ENCODE results near the gene KRT31.

DNA sequence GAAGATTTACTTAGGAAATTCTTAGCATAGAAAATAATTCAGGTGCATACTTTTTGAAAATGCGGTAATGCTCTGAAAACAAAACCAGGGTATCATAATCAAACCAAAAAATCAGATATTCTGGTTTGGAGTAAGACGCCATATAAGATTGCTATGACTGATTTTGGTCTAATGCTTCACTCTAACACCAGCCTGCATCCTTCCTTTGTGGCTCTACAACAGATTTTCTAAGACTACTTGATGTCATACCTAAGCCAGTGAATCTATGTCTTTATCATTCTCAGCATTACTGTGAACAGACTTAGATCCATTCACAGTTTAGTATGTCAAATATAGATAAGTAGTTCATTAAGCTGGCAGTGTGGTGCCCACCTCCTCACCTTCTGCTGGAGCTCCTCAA is 28.4 kb downstream of the KRT31 start:
- TF ChIP-seq, protein P1, sequence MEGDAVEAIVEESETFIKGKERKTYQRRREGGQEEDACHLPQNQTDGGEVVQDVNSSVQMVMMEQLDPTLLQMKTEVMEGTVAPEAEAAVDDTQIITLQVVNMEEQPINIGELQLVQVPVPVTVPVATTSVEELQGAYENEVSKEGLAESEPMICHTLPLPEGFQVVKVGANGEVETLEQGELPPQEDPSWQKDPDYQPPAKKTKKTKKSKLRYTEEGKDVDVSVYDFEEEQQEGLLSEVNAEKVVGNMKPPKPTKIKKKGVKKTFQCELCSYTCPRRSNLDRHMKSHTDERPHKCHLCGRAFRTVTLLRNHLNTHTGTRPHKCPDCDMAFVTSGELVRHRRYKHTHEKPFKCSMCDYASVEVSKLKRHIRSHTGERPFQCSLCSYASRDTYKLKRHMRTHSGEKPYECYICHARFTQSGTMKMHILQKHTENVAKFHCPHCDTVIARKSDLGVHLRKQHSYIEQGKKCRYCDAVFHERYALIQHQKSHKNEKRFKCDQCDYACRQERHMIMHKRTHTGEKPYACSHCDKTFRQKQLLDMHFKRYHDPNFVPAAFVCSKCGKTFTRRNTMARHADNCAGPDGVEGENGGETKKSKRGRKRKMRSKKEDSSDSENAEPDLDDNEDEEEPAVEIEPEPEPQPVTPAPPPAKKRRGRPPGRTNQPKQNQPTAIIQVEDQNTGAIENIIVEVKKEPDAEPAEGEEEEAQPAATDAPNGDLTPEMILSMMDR (tag by site-specific recombination; IDR thresholded peaks at IDR 0.05): no peak
- TF ChIP-seq, protein P2, sequence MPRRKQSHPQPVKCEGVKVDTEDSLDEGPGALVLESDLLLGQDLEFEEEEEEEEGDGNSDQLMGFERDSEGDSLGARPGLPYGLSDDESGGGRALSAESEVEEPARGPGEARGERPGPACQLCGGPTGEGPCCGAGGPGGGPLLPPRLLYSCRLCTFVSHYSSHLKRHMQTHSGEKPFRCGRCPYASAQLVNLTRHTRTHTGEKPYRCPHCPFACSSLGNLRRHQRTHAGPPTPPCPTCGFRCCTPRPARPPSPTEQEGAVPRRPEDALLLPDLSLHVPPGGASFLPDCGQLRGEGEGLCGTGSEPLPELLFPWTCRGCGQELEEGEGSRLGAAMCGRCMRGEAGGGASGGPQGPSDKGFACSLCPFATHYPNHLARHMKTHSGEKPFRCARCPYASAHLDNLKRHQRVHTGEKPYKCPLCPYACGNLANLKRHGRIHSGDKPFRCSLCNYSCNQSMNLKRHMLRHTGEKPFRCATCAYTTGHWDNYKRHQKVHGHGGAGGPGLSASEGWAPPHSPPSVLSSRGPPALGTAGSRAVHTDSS (tag by site-specific recombination; IDR thresholded peaks at IDR 0.05): no peak
- TF ChIP-seq, protein P3, sequence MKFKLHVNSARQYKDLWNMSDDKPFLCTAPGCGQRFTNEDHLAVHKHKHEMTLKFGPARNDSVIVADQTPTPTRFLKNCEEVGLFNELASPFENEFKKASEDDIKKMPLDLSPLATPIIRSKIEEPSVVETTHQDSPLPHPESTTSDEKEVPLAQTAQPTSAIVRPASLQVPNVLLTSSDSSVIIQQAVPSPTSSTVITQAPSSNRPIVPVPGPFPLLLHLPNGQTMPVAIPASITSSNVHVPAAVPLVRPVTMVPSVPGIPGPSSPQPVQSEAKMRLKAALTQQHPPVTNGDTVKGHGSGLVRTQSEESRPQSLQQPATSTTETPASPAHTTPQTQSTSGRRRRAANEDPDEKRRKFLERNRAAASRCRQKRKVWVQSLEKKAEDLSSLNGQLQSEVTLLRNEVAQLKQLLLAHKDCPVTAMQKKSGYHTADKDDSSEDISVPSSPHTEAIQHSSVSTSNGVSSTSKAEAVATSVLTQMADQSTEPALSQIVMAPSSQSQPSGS (tag by site-specific recombination; IDR thresholded peaks at IDR 0.05; ENCODE audit: low read depth): no peak
- TF ChIP-seq ZNF324 (tag by site-specific recombination; IDR thresholded peaks at IDR 0.05): no peak
- no peak for TF ChIP-seq ZNF791 (tag by site-specific recombination; IDR thresholded peaks at IDR 0.05)
- no peak for TF ChIP-seq OVOL3 (tag by site-specific recombination; IDR thresholded peaks at IDR 0.05)
- TF ChIP-seq ZNF292 (tag by site-specific recombination; IDR thresholded peaks at IDR 0.05; ENCODE audit: borderline replicate concordance, low read depth): no peak
- no peak for TF ChIP-seq ZBTB20 (tag by site-specific recombination; IDR thresholded peaks at IDR 0.05)
- TF ChIP-seq, protein P4, sequence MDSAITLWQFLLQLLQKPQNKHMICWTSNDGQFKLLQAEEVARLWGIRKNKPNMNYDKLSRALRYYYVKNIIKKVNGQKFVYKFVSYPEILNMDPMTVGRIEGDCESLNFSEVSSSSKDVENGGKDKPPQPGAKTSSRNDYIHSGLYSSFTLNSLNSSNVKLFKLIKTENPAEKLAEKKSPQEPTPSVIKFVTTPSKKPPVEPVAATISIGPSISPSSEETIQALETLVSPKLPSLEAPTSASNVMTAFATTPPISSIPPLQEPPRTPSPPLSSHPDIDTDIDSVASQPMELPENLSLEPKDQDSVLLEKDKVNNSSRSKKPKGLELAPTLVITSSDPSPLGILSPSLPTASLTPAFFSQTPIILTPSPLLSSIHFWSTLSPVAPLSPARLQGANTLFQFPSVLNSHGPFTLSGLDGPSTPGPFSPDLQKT (IDR thresholded peaks at IDR 0.05; ENCODE audit: borderline replicate concordance, low read depth, low read length): no peak
- TF ChIP-seq ZNF157 (tag by site-specific recombination; IDR thresholded peaks at IDR 0.05): no peak

All from HEK293 (cell line).